Activated CD8-positive, alpha-beta memory T cell treated with anti-CD3 and anti-CD28 coated beads for 4 hours (primary cell): Measurements from ENCODE around the gene BFAR.
"Not testable (repeated sequence)": the region's sequence is repeated elsewhere in the genome, so short reads cannot be mapped to it uniquely, and the experiment has no call there.

Experiments
- DNase-seq, 2 donors: peaks; one replicate each; pipeline ENCODE4 v3.0.0-alpha.2; 2020; ENCODE audit warnings: low read depth in 2 of 2

The BFAR gene

DNA sequence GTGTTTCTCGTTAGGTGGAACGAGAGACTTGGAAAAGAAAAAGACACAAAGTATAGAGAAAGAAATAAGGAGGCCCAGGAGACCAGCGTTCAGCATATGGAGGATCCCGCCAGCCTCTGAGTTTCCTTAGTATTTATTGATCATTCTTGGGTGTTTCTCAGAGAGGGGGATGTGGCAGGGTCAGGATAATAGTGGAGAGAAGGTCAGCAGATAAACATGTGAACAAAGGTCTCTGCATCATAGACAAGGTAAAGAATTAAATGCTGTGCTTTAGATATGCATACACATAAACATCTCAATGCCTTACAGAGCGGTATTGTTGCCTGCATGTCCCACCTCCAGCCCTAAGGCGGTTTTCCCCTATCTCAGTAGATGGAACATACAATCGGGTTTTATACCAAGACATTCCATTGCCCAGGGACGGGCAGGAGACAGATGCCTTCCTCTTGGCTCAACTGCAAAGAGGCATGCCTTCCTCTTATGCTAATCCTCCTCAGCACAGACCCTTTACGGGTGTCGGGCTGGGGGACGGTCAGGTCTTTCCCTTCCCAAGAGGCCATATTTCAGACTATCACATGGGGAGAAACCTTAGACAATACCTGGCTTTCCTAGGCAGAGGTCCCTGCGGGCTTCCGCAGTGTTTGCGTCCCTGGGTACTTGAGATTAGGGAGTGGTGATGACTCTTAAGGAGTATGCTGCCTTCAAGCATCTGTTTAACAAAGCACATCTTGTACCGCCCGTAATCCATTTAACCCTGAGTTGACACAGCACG is 3.6 kb downstream of the BFAR start:
- not testable (repeated sequence) for DNase-seq

DNA sequence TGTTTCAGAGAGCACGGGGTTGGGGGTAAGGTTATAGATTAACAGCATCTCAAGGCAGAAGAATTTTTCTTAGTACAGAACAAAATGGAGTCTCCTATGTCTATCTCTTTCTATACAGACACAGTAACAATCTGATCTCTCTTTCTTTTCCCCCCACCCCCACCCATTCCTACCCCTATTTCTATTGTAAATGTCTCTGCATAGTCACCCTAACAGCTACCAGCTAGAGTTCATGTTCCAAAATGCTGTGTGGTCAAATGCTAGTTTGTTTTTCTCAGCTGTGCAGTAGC is 4.1 kb downstream of the BFAR start:
- DNase-seq = not testable (repeated sequence)

DNA sequence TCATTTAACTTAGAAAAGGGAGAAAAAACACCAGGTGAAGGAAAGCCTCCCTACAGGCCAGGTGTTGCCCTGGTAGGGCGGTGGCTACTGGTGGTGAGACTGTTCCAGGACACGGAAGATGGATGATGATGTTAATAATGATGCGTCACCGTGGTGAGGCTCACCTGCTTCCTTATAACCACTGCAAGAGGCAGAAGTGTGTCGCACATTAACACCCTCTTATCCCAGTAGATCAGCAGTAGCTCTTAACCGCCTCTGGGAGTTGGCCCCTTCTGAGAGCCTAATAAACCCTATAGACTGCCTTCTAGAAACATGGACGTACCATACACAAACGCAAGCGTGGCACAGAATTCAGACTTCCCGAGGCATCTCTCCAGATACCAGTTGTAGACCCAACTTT is 7.8 kb downstream of the BFAR start:
- no peak for DNase-seq

DNA sequence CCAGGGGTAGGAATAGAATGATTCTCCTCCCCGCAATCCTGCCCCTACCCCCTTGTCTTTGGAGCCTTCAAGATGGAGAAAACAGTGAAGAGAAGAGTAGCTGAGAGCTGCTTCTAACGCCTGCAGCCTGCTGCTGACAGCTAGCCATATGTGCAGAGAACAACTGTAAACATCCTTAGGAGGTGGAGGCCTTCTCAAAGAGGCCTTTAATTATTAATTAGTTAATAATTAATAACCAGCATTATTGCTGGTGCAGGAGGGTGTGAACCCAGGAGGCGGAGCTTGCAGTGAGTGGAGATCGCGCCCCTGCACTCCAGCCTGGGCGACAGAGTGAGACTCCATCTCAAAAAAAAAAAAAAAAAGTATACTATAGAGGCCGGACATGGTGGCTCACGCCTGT is 8.5 kb downstream of the BFAR start:
- no peak for DNase-seq

DNA sequence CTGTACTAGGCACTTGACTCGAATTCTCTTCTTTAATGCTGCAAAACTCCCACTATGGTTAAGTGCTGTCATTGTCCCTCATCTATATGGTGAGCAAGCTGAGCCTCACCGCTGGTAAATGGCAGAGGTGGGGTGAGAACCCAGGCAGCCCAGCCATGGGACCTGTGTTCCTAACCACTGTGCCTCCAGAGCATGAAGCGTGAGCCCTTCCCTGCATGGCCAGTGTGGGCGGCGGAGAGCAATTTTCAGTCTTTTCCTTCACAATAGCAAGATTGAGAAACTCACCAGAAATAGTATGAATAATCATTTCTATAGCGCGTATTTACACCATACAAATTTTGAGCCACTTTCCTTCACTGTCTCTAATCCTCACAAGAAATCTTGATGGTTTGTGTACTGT is 9.2 kb downstream of the BFAR start:
- no peak for DNase-seq

DNA sequence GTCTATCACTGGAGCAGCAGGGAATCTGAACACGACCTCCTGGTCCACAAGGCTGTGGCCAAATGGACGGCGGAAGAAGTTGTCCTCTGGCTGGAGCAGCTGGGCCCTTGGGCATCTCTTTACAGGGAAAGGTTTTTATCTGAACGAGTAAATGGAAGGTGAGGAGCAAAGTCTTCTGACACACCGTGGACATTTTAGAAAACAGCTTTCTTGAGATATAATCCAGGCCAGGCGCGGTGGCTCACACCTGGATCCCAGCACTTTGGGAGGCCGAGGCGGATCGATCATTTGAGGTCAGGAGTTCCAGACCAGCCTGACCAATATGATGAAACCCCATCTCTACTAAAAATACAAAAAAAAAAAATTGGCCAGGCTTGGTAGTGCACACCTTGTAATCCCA is 17.1 kb downstream of the BFAR start:
- DNase-seq = no peak

DNA sequence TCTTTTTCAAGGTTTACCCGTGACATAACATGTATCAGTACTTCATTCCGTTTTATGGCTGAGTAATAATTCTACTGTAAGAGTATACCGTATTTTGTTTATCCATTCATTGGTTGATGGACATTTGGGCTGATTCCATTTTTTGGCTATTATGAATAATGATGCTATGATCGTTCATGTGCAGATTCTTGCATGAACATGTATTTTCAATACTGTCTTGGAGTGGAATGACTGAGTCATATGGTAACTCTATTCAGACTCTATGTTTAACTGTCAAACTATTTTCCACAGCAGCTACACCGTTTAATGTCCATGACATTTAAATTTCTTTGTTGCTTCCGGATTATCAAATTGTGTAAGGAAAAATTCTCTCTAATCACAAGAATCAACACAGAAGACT is 17.9 kb downstream of the BFAR start:
- no peak for DNase-seq

DNA sequence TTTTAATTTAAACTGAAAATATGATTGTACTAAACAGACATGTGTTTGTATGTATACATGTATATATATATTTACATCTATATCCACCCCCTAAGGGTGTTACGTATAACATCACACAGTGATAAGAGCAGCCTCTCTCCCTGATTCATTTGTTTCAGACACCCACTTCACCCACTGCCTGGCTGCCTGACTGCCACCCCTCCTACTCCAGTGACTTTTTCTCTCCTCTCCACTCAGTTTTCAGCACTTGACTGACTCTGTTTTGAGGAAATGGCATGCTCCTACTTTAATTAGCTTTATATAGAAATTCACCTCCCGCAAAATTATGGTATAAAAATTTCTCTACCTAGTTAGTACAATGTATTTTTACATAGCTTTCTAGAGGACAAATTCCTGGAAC is 20.0 kb downstream of the BFAR start:
- DNase-seq = no peak

DNA sequence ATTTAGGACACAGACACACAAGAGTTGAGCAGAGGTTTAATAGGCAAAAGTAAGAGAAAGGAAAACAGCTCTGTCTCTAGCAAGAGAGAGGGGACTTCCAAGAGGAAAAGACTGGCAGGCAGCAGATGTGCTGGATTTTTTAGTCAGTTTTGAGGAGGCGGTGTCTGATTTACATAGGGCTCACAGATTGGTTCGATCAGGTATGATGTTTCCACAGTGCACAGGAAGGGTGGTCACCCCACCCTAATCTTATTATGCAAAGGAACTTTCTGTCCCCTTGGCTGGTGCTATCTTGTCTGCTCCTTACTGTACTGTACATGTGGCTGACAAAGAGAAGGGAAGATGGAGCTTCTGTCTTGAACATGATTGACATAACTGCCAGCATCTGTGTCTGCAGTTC is 25.3 kb downstream of the BFAR start:
- no peak for DNase-seq

DNA sequence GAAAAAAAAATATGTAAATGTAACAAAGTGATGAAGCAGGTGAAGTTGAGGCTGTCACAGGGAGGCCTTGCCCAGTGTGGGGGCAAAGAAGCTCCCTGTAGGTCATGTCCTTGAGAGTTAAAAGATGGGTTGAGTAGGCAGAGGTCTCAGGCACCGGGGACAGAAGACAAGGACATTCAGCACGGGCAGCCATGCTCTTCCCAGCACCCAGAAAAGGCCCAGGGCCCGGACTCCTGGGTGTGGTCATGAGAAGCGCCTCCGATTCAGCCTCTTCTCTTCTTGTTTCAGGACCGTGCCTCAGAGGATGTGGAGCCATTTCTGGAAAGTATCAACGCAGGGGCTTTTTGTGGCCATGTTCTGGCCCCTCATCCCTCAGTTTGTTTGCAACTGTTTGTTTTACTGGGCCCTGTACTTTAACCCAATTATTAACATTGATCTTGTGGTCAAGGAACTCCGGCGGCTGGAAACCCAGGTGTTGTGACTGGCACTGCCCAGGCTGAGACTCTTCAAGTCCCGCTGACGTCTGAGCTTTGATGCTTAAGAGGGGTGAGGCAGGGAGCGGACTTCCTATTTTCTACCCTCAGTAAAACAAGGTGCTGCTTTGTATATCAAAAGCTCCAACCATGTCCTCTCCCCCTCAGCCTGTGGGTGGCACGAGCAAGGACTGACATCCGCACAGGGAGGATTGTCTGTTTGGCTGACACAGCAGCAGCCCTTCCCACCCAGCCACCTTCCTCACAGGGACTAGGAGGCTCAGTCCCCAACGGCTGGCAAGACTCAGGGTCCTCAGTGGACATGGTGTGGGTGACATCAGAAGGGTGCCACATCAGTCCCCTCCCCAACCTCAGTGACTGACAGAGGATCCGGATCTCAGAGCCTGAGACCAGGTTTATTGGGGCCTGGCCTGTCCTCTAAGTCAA is 34.9 kb downstream of the BFAR start:
- DNase-seq = no peak

DNA sequence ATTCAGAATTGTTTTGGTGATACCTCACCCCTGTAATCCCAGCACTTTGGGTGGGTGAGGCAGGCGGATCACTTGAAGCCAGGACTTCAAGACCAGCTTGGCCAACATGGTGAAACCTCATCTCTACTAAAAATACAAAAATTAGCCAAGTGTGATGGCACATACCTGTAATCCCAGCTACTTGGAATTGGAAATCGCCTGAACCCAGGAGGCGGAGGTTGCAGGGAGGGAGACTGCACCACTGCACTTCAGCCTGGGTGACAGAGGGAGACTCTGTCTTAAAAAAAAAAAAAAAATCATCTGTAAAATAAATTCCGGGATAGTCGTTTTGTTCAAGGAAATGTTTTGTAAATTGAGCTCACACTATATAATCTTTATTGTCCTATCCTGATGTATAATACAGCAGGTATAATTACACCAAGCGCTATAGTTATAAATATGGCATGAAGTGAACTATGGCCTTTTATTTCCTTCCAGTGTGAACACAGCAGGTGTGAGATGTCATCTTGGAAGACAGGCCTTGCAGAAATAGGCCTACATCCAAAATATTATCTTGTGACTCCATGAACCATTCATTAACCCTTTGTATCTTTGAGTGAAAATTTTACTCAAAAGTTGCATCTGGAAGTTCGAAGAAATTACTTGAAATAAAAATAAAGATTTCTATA is 35.9 kb downstream of the BFAR start:
- no peak for DNase-seq

DNA sequence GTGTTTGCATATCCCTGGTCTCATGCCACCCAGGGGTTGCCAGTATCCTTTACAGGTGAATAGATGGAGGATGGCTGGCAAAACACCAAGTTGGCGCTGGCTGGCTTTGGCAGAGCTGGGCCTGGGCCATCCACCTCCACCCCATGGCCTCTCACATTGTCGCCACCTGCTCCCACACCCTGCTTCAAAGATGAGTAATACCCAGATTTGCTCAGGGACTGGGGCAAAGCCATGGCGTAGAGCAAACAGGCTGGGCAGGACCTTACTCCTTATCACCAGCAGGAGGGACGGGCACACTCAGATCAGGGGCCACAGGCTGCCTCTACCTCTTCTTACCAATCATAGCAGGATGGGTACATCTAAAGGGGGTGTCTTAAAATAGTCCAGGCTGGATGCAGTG is 37.0 kb downstream of the BFAR start:
- DNase-seq = no peak

DNA sequence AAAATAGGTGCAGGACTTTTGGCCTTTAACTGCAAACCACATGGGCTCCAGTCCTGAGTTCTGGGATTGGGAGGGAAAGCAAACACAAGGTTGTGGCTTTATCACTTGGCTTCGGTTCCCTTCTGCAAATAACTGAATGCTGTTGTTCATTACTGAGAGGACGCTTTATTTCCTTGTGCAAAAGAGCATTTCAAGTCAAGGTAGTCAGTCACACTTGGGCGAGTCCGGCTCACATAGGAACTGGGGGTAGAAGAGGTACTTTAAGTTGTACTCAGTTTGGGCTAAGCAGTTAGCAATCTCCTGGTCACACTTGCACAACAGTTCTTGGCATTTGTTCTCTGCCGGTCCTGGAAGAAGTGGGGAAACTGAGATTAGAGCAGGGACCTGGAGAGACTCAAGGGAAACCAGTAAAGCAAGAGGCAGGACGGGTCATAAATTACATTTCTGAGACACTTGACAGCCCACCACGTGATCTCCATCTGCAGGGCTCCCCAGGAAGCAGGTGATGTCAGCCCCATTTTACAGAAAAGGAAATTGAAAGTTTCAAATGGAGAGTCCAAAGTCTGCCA is 39.7 kb downstream of the BFAR start:
- DNase-seq = no peak

DNA sequence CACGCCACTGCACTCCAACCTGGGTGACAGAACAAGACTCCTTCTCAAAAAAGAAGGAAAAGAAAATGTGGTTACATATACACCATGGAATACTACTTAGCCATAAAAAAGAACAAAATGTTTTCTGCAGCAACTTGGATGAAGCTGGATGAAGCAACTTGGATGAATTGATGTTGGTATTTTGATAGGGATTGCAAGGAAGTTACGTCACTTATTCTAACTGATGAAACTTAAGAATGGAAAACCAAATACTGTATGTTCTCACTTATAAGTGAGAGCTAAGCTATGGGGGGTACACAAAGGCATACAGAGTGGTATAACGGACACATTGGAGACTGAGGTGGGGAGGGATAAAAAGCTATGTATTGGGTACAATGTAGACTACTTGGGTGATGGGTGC is 43.9 kb downstream of the BFAR start:
- DNase-seq = no peak

DNA sequence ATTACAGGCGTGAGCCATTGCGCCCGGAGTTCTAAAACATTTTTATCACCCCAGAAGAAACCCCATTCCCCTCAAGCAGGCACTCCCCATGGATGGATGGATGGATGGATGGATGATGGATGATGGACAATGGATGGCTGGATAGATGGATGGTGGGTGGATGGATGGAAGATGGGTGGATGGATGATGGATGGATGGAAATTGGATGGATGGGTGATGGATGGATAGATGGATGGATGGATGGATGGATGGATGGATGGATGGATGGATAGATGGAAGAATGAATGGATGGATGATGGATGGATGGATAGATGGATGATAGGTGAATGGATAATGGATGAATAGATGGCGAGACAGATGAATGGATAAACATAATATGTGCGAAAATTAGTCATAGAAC is 44.9 kb downstream of the BFAR start:
- DNase-seq = no peak

DNA sequence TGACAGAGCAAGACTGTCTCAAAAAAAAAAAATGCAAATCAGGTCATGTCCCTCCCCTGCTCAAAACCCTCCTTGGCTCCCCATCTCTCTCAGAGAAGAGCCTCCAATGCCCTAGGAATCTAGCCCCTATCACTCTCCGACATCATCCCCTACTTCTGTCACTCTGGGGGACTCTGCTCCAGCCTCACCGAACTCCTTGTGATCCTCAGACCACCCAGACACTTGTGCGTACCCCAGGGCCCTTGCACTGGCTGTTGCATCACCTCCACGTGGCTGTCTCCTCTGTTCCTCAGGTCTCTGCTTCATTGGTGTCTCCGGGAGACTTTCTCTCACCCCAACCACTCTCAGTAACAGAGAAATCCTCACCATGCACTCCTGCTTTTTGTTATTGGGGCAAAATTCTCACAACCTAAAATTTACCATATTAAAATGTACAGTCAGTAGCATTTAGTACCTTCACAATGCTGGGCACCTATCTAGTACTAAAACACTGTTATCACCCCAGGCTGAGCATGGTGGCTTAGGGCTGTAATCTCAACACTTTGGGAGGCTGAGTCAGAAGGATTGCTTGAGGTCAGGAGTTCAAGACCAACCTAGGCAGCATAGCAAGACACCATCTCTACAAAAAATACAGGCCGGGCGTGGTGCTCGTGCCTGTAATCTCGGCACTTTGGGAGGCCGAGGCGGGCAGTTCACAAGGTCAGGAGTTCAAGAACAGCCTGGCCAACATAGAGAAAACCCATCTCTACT is 46.2 kb downstream of the BFAR start:
- no peak for DNase-seq

DNA sequence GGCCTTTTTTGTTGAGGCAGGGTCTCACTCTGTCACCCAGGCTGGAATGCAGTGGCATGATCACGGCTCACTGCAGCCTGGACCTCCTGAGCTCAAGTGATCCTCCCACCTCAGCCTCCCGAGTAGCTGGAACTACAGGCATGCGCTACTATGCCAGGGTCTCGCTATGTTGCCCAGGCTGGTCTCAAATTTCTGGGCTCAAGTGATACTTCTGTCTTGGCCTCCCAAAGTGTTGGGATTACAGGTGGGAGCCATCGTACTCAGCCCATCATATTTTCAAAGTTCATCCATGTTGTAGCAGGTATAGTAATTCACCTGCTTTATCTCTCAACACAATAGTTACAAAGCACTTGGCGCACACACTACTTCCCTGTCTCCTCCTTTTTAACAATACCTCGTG is 47.6 kb downstream of the BFAR start:
- not testable (repeated sequence) for DNase-seq

DNA sequence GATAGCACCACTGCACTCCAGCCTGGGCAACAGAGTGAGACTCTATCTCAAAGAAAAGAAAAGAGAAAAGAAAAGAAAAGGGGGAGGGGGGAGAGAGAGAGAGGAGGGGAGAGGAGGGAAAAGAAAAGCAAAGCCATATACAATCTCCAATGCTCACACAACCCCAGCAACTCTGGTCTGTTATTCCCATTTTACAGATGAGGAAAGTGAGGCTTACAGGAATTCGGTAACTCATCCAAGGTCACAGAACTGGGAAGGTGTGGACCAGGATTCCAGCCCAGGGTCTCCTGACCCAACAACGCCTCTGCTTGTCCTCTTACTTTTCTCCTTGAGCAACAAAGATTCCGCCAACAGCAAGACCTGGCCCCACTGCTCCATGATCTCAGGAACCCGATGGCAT is 48.4 kb downstream of the BFAR start:
- DNase-seq = no peak

DNA sequence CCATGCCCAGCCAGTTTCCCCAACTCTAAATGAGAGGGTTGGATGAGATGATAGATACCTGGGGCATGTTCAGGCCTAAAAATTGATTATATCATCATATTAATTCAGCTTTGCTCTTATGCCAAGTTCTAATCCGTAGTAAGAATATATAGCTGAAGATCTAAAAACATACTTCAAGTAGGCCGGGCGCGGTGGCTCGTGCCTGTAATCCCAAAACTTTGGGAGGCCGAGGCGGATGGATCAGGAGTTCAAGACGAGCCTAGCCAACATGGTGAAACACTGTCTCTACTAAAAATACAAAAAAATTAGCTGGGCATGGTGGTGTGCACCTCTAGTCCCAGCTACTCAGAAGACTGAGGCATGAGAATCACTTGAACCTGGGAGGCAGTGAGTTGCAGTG is 49.4 kb downstream of the BFAR start:
- no peak for DNase-seq

DNA sequence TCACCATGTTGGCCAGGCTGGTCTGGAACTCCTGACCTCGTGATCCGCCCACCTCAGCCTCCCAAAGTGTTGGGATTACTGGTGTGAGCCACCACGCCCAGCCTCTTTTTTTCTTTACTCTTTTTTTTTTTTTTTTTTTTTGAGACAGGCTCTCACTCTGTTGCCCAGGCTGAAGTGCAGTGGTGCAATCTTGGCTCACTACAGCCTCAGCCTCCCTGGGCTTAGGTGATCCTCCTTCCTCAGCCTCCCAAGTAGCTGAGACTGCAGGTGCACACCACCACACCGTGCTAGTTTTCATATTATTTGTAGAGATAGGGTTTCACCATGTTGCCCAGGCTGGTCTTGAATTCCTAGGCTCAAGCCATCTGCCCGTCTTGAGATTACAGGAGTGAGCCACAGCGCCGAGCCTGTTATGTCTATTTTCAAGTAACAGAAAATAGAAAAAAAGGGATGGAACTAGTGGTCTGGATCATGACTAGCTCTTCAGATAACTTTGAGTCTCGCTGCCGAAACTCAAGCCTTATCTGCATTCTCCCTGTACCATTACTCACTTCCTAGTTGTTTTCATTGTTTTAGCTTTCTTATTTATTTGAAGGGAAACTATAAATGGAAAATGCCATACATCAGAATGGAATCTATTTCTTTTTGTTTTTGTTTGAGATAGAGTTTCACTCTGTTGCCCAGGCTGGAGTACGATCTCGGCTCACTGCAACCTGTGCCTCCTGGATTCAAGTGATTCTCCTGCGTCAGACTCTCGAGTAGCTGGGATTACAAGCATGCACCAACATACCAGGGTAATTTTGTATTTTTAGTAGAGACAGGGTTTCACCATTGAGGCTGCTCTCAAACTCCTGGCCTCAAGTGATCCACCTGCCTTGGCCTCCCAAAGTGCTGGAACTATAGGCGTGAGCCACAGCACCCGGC is 53.4 kb downstream of the BFAR start:
- not testable (repeated sequence) for DNase-seq

DNA sequence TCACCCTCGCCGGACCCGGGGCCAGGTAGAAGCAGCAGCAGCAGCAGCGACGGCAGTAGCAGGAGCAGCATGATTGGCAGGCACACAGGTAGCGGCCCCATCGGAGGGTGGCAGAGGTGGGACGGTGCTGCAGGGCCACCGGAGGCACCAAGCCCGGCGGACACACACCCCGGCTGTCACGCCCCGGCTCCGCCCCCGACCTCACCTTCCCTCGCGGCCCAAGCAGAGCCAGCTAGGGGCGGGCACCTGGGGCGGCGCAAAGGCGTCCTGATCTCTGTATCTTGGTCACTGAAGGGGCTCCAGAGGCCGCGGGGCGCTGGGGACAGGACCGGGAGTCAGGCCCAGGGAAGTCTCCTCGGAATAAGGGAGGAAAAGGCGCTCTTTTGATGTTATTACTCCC is 61.4 kb downstream of the BFAR start, which contains the start of gene PLA2G10:
Gene PLA2G10, minus strand, starts transcription at position 180 of the 400 bp plus-strand sequence. Its CDS starts 79 bp downstream, at position 101.
- not testable (repeated sequence) for DNase-seq
